ENCODE data around the gene GSTT4. TPM values are rescaled to one million over a fixed set of nuclear protein-coding genes. Genes with fewer than 3 reads are reported as not detected.

GSTT4 gene
- total and polyA plus RNA-seq, 11 donors: not detected

- TF ChIP-seq POLR2A (IDR thresholded peaks at IDR 0.05) (no peak), CTCF (IDR thresholded peaks at IDR 0.05) (no peak)
- no peak for ATAC-seq
- Histone ChIP-seq H3K27ac (no peak overlapping the region), H3K27me3 (no peaks in the 10 kb centered on the region), H3K4me1 (peaks cover 0 to 30% (median 19%) of the 10 kb centered on the region in 12 donors), H3K9me3 (no peaks in the 10 kb centered on the region), H3K36me3 (no peaks in the 10 kb centered on the region), H3K4me3 (no peak overlapping the region)
- no peak for DNase-seq
- intact Hi-C loops (cut with DNase I): loop anchor here in 1 of 10 donors (10.0 kb wide), 1 partner anchor 145 kb away; no protein-coding TSS in a partner anchor
- 91 to 98% (median 93%) methylated on average over 2 of the region's 2 CpGs for WGBS, 4 donors
Observed at GRCh38 chr22:24010018-24010391, 4.8 kb upstream of the GSTT4 start.

- Histone ChIP-seq H3K4me1 (peaks cover 0 to 32% (median 22%) of the 10 kb centered on the region in 12 donors), H3K4me3 (no peak overlapping the region), H3K27me3 (no peaks in the 10 kb centered on the region), H3K9me3 (no peaks in the 10 kb centered on the region), H3K36me3 (no peaks in the 10 kb centered on the region), H3K27ac (no peak overlapping the region)
- ATAC-seq (no peak), DNase-seq (no peak)
- intact Hi-C loops (cut with DNase I): loop anchor here in 8 of 10 donors (5.0 to 10.0 kb wide), 7 partner anchors 57 to 165 kb away; no protein-coding TSS in a partner anchor
- TF ChIP-seq CTCF (IDR thresholded peaks at IDR 0.05) (no peak), POLR2A (IDR thresholded peaks at IDR 0.05) (no peak)
- WGBS, 4 donors: 81 to 89% (median 87%) methylated on average over 7 of the region's 7 CpGs
Observed at GRCh38 chr22:24009227-24010017, 4.2 kb upstream of the GSTT4 start.

GRCh38 chr22:24008381-24009226, 3.4 kb upstream of the GSTT4 start:
- TF ChIP-seq CTCF (IDR thresholded peaks at IDR 0.05) (no peak), POLR2A (IDR thresholded peaks at IDR 0.05) (no peak)
- Histone ChIP-seq H3K27me3 (no peaks in the 10 kb centered on the region), H3K4me3 (no peak overlapping the region), H3K9me3 (no peaks in the 10 kb centered on the region), H3K4me1 (peaks cover 0 to 32% (median 22%) of the 10 kb centered on the region in 12 donors), H3K36me3 (no peaks in the 10 kb centered on the region), H3K27ac (no peak overlapping the region)
- WGBS, 4 donors: 87 to 94% (median 87%) methylated on average over 6 of the region's 6 CpGs
- ATAC-seq (no peak), DNase-seq (no peak)
- intact Hi-C loops (cut with DNase I): loop anchor here in 8 of 10 donors (5.0 to 10.0 kb wide), 6 partner anchors 56 to 166 kb away; no protein-coding TSS in a partner anchor

GRCh38 chr22:24008022-24008283, 2.7 kb upstream of the GSTT4 start:
- ATAC-seq: no peak
- Histone ChIP-seq H3K4me1 (peaks cover 0 to 32% (median 18%) of the 10 kb centered on the region in 12 donors), H3K27me3 (no peaks in the 10 kb centered on the region), H3K9me3 (no peaks in the 10 kb centered on the region), H3K27ac (no peak overlapping the region), H3K4me3 (no peak overlapping the region), H3K36me3 (no peaks in the 10 kb centered on the region)
- no peak for DNase-seq
- TF ChIP-seq POLR2A (IDR thresholded peaks at IDR 0.05) (no peak), CTCF (IDR thresholded peaks at IDR 0.05) (no peak)
- intact Hi-C loops (cut with DNase I): loop anchor here in 8 of 10 donors (5.0 to 10.0 kb wide), 6 partner anchors 56 to 167 kb away; no protein-coding TSS in a partner anchor
- WGBS, 4 donors: 75 to 97% (median 94%) methylated on average over 1 of the region's 1 CpG
